Keratinocyte (primary cell): ENCODE results near the gene RAI1.

Experiments used
- CTCF ChIP-seq, 3 experiments: IDR thresholded peaks in 1 of 3; conservative IDR thresholded peaks in 1 of 3; optimal IDR thresholded peaks in 1 of 3; 2 replicates in 2 of 3; 3 replicates in 1 of 3; pipeline versions ENCODE3 to v1.5.1; 2011; ENCODE audit warnings: low read length in 3 of 3, mild to moderate bottlenecking in 3 of 3, moderate library complexity in 2 of 3, control low read depth in 1 of 3, inconsistent platforms in 1 of 3; ENCODE audit not compliant: insufficient read depth in 2 of 3; ENCODE audit errors: extremely low read depth in 1 of 3
- EZH2 ChIP-seq: IDR thresholded peaks from one replicate; pipeline ENCODE4 v1.6.1; 2012; ENCODE audit warnings: inconsistent platforms, mild to moderate bottlenecking, low read length, moderate library complexity

GRCh38 chr17:17768424-17769088 lies 87.3 kb downstream of the RAI1 start:
- TF ChIP-seq CTCF (optimal IDR thresholded peaks at IDR 0.05 in 1 of 3, IDR thresholded peaks at IDR 0.05 in 1 of 3, conservative IDR thresholded peaks at IDR 0.05 in 1 of 3; ENCODE audit: extremely low read depth in 1 of 3, insufficient read depth in 2 of 3, low read length in 3 of 3) (no peak), EZH2 (no peak)
